ENCODE data around the gene PCDH17. TPM values are rescaled to one million over a fixed set of nuclear protein-coding genes. Genes with fewer than 3 reads are reported as not detected.

Gene PCDH17
- total RNA-seq, 1 donor from 2014 or later = 12.1 TPM

GRCh38 chr13:57734306-57734705, 102.8 kb downstream of the PCDH17 start:
- DNase-seq = no peak

- DNase-seq = no peak
Observed at GRCh38 chr13:57739089-57739488, 107.5 kb downstream of the PCDH17 start.

- no peak for DNase-seq
Observed at GRCh38 chr13:57739543-57740190, 108.1 kb downstream of the PCDH17 start.

GRCh38 chr13:57740719-57741118, 109.2 kb downstream of the PCDH17 start:
- peak; percentile 81 for DNase-seq

- DNase-seq = no peak
Observed at GRCh38 chr13:57748096-57748495, 116.6 kb downstream of the PCDH17 start.

GRCh38 chr13:57760951-57761350, 129.4 kb downstream of the PCDH17 start:
- no peak for DNase-seq

GRCh38 chr13:57763689-57764088, 132.1 kb downstream of the PCDH17 start:
- no peak for DNase-seq

Measured in tongue (tissue), 2 donors.